IPS DF 4.7 (cell line): ENCODE data around the gene RRAS2.
"Not testable (repeated sequence)": the region's sequence is repeated elsewhere in the genome, so short reads cannot be mapped to it uniquely, and the experiment has no call there.

Source experiments
- DNase-seq: peaks from one replicate; pipeline ENCODE4 v3.0.0-alpha.2; 2013; ENCODE audit warnings: low spot score; ENCODE audit errors: extremely low read depth

Gene RRAS2

DNA sequence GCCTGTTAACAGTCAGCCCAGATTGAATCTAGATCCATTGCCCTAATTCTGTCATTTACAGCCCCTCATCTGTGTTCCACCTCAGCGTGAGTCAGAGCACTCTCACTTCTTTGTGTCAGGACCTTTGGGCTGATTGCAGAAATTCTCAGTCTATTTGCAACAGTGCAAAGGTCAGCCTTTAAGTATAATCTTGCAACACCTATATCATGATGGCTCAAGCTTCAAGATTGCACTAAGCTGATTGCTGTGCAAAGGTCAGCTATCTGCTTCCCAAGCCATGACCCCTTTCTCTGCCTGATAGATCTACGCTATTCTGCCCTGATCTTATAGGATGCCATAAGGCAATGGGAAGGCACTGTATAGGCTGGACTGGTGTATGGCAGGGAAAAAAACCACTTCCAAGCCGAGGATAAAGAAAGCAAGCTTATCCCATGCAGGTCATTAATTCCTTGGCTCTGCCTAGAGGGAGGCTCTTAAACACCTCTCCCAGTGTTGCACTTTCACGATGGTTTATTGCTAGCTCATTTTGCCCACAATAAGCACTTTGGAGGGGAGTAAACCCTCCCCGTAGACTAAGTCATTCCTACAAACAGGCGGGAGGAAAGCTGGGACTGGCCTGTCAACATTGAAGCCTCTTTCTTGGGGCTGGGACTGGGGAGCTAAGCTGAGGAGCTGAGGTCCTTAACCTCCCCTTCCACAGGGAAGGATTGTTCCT lies 100.6 kb downstream of the RRAS2 start:
- no peak for DNase-seq

GRCh38 chr11:14255238-14255534 lies 103.8 kb downstream of the RRAS2 start:
- DNase-seq, result no peak

- DNase-seq, result no peak
Measured at GRCh38 chr11:14254533-14255237, 104.3 kb downstream of the RRAS2 start.

GRCh38 chr11:14253840-14254239 lies 105.1 kb downstream of the RRAS2 start:
- DNase-seq, result no peak

GRCh38 chr11:14253421-14253820 lies 105.6 kb downstream of the RRAS2 start:
- no peak for DNase-seq

GRCh38 chr11:14252501-14252900 lies 106.5 kb downstream of the RRAS2 start:
- DNase-seq, result not testable (repeated sequence)

- no peak for DNase-seq
Measured at GRCh38 chr11:14251754-14252153, 107.2 kb downstream of the RRAS2 start.

DNA sequence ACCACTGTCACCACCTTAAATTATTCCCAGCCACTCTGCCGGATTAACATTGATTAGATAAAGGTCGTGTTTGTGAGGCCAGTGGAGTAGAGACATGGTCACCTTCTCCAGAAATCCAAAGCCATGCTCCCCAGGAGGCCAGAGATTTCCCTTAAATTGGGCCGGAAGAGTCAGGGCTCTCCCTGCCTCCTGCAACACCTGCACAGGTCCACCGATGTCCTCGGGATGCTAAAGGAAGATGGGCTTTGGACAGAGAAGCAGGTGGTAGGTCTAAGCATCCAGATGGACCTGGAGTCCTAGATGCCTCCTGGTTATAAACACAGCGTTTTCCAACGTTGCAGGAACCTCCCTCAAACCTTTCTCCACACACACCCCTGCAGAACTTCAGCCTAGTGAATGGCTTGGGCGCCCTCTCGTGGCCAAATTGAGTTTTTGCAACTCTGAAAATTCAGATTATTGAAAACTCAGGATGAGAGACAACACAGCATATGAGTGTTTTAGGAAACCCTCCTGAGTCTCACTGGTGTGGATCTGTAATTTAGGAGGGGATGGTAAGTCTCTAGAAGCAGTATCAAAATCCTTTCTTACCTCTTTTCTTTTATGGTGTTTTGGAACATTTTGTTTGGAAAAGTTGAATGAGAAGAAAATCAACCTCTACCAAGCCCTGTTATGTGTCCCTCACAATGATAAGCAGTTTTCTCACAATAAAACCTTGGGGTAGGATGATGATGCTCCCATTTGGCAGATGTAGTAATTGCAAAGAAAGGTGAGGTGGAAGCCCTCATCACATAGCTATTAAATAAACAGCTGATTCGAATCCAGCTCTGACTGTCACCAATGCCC lies 109.6 kb downstream of the RRAS2 start:
- no peak for DNase-seq

DNA sequence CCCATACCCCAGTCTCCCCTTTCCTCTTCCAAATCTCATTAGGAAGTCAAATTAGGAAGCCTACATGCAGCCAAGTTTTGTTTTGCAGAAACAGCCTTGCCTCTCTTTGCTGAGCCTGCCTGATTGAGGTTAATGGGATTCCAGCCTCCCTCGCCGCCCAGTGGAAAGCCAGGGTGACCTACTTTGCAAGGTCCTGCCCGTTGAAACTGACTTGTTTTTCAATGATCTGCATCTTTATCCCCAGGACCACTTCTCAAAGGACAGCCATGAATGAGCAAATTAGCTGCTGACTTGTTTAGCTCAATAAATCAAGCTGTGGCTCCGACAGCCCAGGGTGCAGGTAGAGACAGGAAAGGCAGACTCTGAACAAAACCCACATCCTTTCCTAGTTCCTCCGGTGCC lies 110.4 kb downstream of the RRAS2 start:
- DNase-seq, result no peak

DNA sequence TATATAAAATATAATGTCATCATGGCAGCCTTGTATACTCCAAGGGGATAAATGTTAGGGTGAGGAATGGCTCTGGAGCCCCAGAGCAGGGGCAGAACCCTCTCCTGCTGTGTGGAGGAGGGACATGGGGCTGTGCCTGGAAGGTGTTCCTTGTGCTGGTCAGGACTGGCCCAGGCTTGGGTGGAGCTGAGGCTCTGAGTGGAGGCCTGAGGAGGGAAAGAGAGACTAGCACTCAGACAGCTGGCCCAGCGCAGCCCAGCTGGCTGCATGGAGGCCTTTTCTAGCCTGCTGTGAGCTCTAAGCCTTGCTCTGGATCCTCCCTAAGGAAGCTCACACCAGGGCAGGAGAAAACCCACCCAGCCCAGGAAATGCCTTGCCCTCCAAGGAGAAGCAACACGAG lies 113.5 kb downstream of the RRAS2 start:
- DNase-seq, result no peak

DNA sequence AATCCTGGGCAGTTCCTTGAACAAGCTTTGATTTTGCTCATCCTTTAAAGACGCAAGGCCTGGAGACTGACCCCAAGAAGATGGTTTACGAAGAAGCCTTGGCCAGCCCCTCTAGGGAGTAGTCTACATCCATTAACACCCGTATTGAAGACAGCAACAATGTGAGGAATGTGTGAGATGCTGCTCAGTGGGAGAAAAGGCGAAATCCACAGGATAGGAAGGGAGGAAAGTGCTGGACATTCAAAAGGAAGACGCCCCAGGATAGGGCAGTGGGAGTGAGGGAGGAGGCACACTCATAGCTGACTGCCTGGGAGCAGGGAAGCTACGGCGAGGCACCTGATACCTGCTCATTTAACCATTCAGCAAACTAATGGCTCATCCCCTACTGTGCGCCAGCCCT lies 114.1 kb downstream of the RRAS2 start:
- no peak for DNase-seq

DNA sequence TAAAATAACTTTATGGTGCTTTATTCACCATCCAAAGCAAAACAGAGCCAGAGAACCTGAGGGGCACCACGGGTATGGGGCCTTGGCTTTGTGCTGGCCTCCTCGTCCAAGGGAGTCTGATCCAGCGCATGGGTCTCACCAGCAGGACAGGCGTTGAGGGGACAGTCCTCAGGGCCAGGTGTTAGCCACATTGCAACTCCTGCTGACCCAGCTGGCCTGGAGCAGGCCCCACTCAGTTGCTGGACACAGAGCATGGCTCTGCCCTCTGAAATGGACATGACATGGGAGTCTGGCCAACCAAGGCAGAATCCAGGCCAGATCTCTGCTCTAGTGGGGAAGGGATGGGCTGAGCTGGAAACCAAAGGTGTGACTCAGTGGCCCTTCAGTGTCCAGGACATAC lies 116.2 kb downstream of the RRAS2 start:
- no peak for DNase-seq

GRCh38 chr11:14242187-14242586 lies 116.8 kb downstream of the RRAS2 start:
- DNase-seq, result no peak

GRCh38 chr11:14240951-14241350 lies 118.0 kb downstream of the RRAS2 start:
- no peak for DNase-seq

DNA sequence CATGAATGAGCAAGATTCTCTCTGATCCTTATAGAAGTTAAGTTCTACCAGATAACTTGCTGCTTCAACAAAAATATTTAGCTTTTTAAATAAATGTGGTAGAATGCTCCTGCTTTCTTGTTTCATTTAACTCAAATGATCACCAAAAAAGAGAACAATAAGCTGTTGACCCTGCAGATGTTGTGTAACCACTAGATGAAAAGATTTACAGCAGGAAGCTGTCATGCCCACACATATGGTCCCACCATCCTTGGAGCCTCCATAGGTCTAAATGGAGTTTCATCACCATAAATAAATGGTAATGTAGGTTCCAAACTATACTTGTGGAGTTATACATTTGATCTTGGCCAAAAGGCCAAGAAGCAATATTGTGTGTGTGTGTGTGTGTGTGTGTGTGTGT lies 118.8 kb downstream of the RRAS2 start:
- no peak for DNase-seq

- no peak for DNase-seq
Measured at GRCh38 chr11:14237444-14237961, 121.5 kb downstream of the RRAS2 start.

DNA sequence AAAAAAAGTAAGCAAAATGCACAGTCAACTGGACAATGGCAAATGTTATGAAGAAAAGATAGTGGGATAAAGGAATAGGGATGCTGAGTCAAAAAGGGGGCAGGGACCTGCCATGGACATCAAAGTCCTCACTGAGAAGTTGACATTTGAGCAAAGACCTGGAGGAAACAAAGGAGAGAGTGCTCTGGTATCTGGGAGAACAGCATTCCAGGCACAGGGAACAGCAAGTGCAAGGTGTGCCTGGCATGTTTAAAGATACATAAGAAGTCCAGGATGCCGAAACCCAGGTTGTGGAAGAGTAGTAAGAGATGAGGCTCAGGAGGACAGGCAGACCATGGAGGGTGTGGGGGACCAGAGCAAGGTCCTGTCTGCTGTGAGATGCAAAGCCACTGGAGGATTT lies 123.3 kb downstream of the RRAS2 start:
- DNase-seq, result no peak

- no peak for DNase-seq
Measured at GRCh38 chr11:14234446-14234845, 124.5 kb downstream of the RRAS2 start.

DNA sequence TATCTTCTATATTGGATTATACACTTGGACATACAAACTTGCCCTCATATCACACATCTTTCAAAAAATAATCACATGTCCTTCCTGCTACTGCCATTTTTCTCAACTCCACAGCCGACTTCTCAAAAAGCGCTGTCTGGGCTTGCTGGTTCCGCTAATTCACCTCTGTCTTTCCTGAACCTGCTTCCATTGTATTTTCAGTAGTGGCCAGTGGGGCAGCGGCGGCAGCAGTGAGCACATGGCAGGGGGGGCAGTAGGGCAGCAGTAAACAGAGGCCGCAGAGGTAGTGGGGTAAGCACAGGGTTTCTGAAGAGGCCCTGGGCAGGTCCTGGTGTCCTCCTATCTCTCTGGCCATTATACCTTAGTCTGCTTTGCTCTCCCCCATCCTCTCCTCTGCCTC lies 126.3 kb downstream of the RRAS2 start:
- no peak for DNase-seq

GRCh38 chr11:14230407-14230806 lies 128.6 kb downstream of the RRAS2 start:
- no peak for DNase-seq

DNA sequence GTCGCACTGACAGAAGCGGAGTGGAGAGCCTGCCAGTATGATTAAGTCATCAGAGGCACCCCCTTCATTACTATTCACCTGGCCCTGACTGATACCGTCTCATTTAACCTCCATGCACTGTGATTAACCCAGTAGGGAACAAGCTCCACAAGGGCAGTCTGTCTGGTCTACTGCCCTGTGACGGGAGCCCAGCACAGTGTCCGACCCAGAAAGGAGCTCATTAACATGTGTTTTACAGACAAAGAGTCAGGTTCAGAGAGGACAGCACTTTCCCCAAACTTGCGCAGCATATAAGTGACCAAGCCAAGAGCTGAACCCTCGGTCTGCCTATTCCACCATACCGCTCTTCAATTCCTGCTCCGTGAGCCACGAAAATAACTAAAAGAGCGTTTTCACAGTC lies 129.5 kb downstream of the RRAS2 start:
- DNase-seq, result no peak

GRCh38 chr11:14228356-14228755 lies 130.6 kb downstream of the RRAS2 start:
- DNase-seq, result no peak
